Neural crest cell (in vitro differentiated cells): ENCODE measurements around the gene UFSP1. TPM values are rescaled to one million over a fixed set of nuclear protein-coding genes. Genes with fewer than 3 reads are reported as not detected.

Source experiments
- DNase-seq: peaks from one replicate; pipeline ENCODE4 v3.0.0; 2021; ENCODE audit warnings: low read depth, mixed read lengths, low spot score
- H3K27ac Mint-ChIP-seq: one replicate; pipeline ENCODE4 v1.8.0; 2021; ENCODE audit warnings: mild to moderate bottlenecking, mixed read lengths; ENCODE audit not compliant: unreplicated experiment
- H3K27me3 Mint-ChIP-seq: 2 replicates; pipeline ENCODE4 v1.8.0; 2021; ENCODE audit warnings: low read depth, mild to moderate bottlenecking, mixed read lengths
- H3K36me3 Mint-ChIP-seq: 2 replicates; pipeline ENCODE4 v1.8.0; 2021; ENCODE audit warnings: low read depth, mild to moderate bottlenecking, mixed read lengths
- H3K4me1 Mint-ChIP-seq: 2 replicates; pipeline ENCODE4 v1.8.0; 2021; ENCODE audit warnings: mixed read lengths
- H3K4me3 Mint-ChIP-seq: one replicate; pipeline ENCODE4 v1.8.0; 2021; ENCODE audit warnings: mild to moderate bottlenecking, mixed read lengths
- H3K9me3 Mint-ChIP-seq: 2 replicates; pipeline ENCODE4 v1.8.0; 2021; ENCODE audit warnings: mixed read lengths
- total RNA-seq: library from RNA; stranded (reverse); gene quantifications from 2 replicates; pipeline ENCODE4 v1.2.1, GENCODE V29; 2021
- TF ChIP-seq, protein P1 (sequence below): fragments of 200-600 bp; sonication (generic); conservative IDR thresholded peaks from 2 replicates; pipeline ENCODE4 v1.5.0; 2021; ENCODE audit warnings: antibody characterized with exemption, mild to moderate bottlenecking

UFSP1 gene
- total RNA-seq, 1 donor from 2014 or later: 4.6 TPM

GRCh38 chr7:100873599-100874299 lies 15.8 kb downstream of the UFSP1 start:
- Mint-ChIP-seq H3K4me1 (peaks cover 39% of the 10 kb centered on the region), H3K36me3 (peaks cover 26% of the 10 kb centered on the region), H3K27ac (peak overlapping the region; percentile 98), H3K4me3 (peak overlapping the region; percentile 100), H3K9me3 (no peaks in the 10 kb centered on the region), H3K27me3 (peaks cover 3% of the 10 kb centered on the region)
- TF ChIP-seq, protein P1, sequence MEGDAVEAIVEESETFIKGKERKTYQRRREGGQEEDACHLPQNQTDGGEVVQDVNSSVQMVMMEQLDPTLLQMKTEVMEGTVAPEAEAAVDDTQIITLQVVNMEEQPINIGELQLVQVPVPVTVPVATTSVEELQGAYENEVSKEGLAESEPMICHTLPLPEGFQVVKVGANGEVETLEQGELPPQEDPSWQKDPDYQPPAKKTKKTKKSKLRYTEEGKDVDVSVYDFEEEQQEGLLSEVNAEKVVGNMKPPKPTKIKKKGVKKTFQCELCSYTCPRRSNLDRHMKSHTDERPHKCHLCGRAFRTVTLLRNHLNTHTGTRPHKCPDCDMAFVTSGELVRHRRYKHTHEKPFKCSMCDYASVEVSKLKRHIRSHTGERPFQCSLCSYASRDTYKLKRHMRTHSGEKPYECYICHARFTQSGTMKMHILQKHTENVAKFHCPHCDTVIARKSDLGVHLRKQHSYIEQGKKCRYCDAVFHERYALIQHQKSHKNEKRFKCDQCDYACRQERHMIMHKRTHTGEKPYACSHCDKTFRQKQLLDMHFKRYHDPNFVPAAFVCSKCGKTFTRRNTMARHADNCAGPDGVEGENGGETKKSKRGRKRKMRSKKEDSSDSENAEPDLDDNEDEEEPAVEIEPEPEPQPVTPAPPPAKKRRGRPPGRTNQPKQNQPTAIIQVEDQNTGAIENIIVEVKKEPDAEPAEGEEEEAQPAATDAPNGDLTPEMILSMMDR: no peak
- no peak for DNase-seq

DNA sequence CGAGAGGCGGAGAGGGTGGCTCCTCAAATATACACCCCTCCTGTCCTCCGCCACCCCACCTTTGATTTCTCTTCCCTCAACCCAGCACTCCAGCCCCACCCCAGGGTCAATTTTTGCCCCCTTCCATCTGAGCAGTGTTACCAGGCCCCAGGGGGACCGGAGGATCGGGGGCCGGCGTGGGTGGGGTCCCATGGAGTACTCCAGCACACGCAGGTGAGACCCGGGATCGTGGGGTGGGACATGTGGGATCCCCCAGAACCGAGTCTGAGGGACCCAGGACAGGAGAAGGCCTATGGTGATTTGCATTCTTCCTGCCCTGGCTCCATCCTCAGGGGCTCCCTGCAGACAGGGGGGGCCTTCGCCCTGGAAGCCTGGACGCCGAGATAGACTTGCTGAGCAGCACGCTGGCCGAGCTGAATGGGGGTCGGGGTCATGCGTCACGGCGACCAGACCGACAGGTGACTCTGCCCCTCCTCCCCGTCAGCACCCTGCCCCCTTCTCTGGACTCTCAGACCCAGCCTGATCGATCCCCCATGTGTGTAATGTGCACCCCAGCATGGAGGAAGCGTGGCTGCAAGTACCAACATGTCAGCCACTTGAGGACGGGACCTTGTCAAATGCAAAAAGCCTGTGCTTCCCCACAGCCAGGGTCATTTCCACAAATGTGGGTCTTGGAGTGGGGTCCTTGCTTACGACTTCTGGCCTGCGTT lies 21.6 kb downstream of the UFSP1 start:
- H3K9me3 Mint-ChIP-seq: no peaks in the 10 kb centered on the region
- H3K27me3 Mint-ChIP-seq: no peaks in the 10 kb centered on the region
- peaks cover 7% of the 10 kb centered on the region for H3K36me3 Mint-ChIP-seq
- H3K4me1 Mint-ChIP-seq: peaks cover 17% of the 10 kb centered on the region
- H3K27ac Mint-ChIP-seq: peak overlapping the region; percentile 81
- TF ChIP-seq, protein P1: no peak
- no peak for DNase-seq
- peak overlapping the region; percentile 85 for H3K4me3 Mint-ChIP-seq

- H3K4me3 Mint-ChIP-seq: peak within 1 kb of the TSS; percentile 95
- no peaks in the 10 kb centered on the region for H3K9me3 Mint-ChIP-seq
- TF ChIP-seq, protein P1: no peak
Observed at GRCh38 chr7:100867040-100867775, 22.3 kb downstream of the UFSP1 start, which contains the start of gene TRIP6. TRIP6 (plus strand) TSS chr7:100867387; CDS start chr7:100867498, 111 bp downstream.

DNA sequence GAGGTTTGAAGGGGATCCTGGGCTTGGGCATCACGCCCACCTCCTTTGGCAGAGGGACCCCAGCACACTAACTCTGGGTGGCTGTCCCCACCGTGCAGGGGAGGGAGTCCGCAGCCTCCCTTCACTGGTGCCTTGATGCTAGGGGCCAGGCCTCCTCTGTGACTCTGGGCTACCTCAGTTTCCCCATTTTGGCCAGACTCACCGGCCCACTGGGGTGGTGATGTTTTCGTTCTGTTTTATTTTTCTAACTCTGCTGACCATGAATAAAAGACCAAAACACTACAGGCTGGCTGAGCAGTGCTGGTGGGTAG lies 22.8 kb downstream of the UFSP1 start:
- Mint-ChIP-seq H3K27ac (peak overlapping the region; percentile 98), H3K36me3 (peaks cover 3% of the 10 kb centered on the region), H3K4me1 (peaks cover 17% of the 10 kb centered on the region), H3K27me3 (no peaks in the 10 kb centered on the region), H3K9me3 (no peaks in the 10 kb centered on the region), H3K4me3 (peak overlapping the region; percentile 95)
- TF ChIP-seq, protein P1: no peak
- no peak for DNase-seq

More at GRCh38 chr7:100867040-100867775, 22.3 kb downstream of the UFSP1 start, which contains the start of gene TRIP6:
- peak; percentile 61 for DNase-seq
- Mint-ChIP-seq H3K27ac (peak within 1 kb of the TSS; percentile 98), H3K27me3 (no peaks in the 10 kb centered on the region), H3K36me3 (peaks cover 3% of the 10 kb centered on the region), H3K4me1 (peaks cover 17% of the 10 kb centered on the region)

GRCh38 chr7:100865938-100866728 lies 23.4 kb downstream of the UFSP1 start:
- no peak overlapping the region for H3K27ac Mint-ChIP-seq
- TF ChIP-seq, protein P1: no peak
- no peak overlapping the region for H3K4me3 Mint-ChIP-seq
- no peaks in the 10 kb centered on the region for H3K9me3 Mint-ChIP-seq
- H3K27me3 Mint-ChIP-seq: no peaks in the 10 kb centered on the region
- no peak for DNase-seq
- peaks cover 17% of the 10 kb centered on the region for H3K4me1 Mint-ChIP-seq
- no peaks in the 10 kb centered on the region for H3K36me3 Mint-ChIP-seq
